OCI-LY3 (cell line): Measurements from ENCODE around the gene KCTD16.

Source experiments
- H2AFZ ChIP-seq: fragments of 200-600, 300-600 bp; shearing (Covaris generic); 2 replicates; pipeline ENCODE4 v1.6.0; 2014; ENCODE audit warnings: antibody characterized with exemption, low read depth, low read length
- H3K27ac ChIP-seq: fragments of 200-600, 300-600 bp; sonication (generic); 2 replicates; pipeline ENCODE4 v1.5.1; 2014; ENCODE audit warnings: mild to moderate bottlenecking, low read length, moderate library complexity, mixed read lengths
- H3K27me3 ChIP-seq: fragments of 200-600, 300-600 bp; sonication (generic); 2 replicates; pipeline ENCODE4 v1.6.1; 2014; ENCODE audit warnings: low read depth, low read length, mixed read lengths
- H3K36me3 ChIP-seq: fragments of 200-600, 300-600 bp; sonication (generic); replicated peaks from 2 replicates; pipeline ENCODE3; 2014; ENCODE audit warnings: low read depth, low read length, mixed read lengths
- H3K4me1 ChIP-seq: fragments of 300-600, 200-600 bp; sonication (generic); 2 replicates; pipeline ENCODE4 v1.6.1; 2014; ENCODE audit warnings: low read length, mixed read lengths
- H3K4me2 ChIP-seq: fragments of 200-600, 300-600 bp; sonication (generic); 2 replicates; pipeline ENCODE4 v1.6.1; 2014; ENCODE audit warnings: low read length, mixed read lengths
- H3K4me3 ChIP-seq: fragments of 300-600, 200-600 bp; sonication (generic); 2 replicates; pipeline ENCODE4 v1.5.1; 2014; ENCODE audit warnings: antibody characterized with exemption, mild to moderate bottlenecking, low read length, moderate library complexity
- H3K79me2 ChIP-seq: fragments of 300-600, 200-600 bp; shearing (Covaris generic); 2 replicates; pipeline ENCODE4 v1.6.1; 2014; ENCODE audit warnings: mild to moderate bottlenecking, low read length, mixed read lengths
- H3K9ac ChIP-seq: fragments of 300-600, 200-600 bp; shearing (Covaris generic); 2 replicates; pipeline ENCODE4 v1.6.0; 2014; ENCODE audit warnings: mild to moderate bottlenecking, low read length, moderate library complexity
- H3K9me3 ChIP-seq: fragments of 200-600, 300-600 bp; shearing (Covaris generic); 2 replicates; pipeline ENCODE4 v1.6.1; 2014; ENCODE audit warnings: low read length, mixed read lengths; ENCODE audit not compliant: insufficient read depth
- H4K20me1 ChIP-seq: fragments of 200-600, 300-600 bp; sonication (generic); 2 replicates; pipeline ENCODE4 v1.6.1; 2016; ENCODE audit warnings: low read length, mixed read lengths; ENCODE audit not compliant: insufficient read depth
- CTCF ChIP-seq: fragments of 200-600, 300-600 bp; sonication (generic); IDR thresholded peaks from 2 replicates; pipeline ENCODE4 v1.5.1; 2014; ENCODE audit warnings: antibody characterized with exemption, low read length, low read depth
- EZH2phosphoT487 ChIP-seq: fragments of 200-600 bp; shearing (Covaris generic); IDR thresholded peaks from 2 replicates; pipeline ENCODE4 v1.6.1; 2018; ENCODE audit warnings: antibody characterized with exemption, mixed run types, low read depth

Gene KCTD16

DNA sequence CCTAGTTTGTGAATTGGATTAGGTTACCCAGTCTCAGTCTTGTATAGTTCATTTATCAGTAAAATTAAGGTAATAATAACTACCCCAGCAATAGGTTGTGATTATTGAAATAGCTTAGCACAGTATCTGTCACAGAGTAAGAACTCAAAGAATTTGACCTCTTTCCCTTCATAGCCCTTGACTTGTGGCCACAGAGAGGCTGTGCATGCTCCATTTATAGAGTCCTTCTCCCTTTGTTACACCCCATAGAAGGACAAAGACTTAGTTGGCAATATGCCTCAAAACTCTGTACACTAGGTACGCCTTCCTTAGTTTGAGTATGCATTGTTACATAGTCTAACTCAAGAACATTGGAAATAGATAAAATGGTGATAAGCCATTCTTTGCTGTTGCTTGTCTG lies 257.2 kb downstream of the KCTD16 start:
- Histone ChIP-seq H3K9me3 (no peaks in the 10 kb centered on the region), H4K20me1 (no peaks in the 10 kb centered on the region), H3K27ac (no peak overlapping the region), H3K9ac (no peak overlapping the region), H3K4me3 (no peak overlapping the region), H3K27me3 (no peaks in the 10 kb centered on the region), H3K79me2 (no peaks in the 10 kb centered on the region), H3K4me1 (no peaks in the 10 kb centered on the region), H3K36me3 (no peaks in the 10 kb centered on the region), H2AFZ (no peak overlapping the region), H3K4me2 (no peak overlapping the region)
- TF ChIP-seq CTCF (no peak), EZH2phosphoT487 (no peak)

- no peak overlapping the region for H3K4me3 ChIP-seq
- H3K4me1 ChIP-seq: no peaks in the 10 kb centered on the region
- H3K27ac ChIP-seq: no peak overlapping the region
- TF ChIP-seq CTCF (no peak), EZH2phosphoT487 (no peak)
- H3K4me2 ChIP-seq: no peak overlapping the region
- no peaks in the 10 kb centered on the region for H4K20me1 ChIP-seq
- no peaks in the 10 kb centered on the region for H3K9me3 ChIP-seq
- no peaks in the 10 kb centered on the region for H3K36me3 ChIP-seq
- no peaks in the 10 kb centered on the region for H3K27me3 ChIP-seq
- H2AFZ ChIP-seq: no peak overlapping the region
- H3K79me2 ChIP-seq: no peaks in the 10 kb centered on the region
- no peak overlapping the region for H3K9ac ChIP-seq
Measured at GRCh38 chr5:144428326-144428725, 257.7 kb downstream of the KCTD16 start.

DNA sequence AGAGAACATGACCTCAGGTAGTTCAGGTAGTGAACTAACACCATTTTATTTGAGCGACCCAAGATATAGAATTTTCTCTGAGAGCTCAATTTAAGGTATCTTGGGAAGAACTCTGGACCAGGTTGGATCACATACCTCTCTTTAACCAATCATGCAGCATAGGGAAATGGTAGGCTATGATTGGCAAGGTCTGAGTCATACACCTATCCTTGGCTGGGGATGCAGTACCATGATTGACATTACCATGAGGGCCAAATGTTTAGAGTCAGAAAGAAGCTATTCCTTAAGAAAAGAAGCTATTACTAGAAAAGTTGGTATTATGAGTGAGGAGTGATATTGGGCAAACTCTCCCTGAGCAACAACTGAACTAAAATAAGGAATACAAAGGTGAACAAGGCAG lies 258.7 kb downstream of the KCTD16 start:
- Histone ChIP-seq H3K36me3 (no peaks in the 10 kb centered on the region), H3K4me2 (no peak overlapping the region), H3K27me3 (no peaks in the 10 kb centered on the region), H3K4me1 (no peaks in the 10 kb centered on the region), H2AFZ (no peak overlapping the region), H3K9ac (no peak overlapping the region), H3K27ac (no peak overlapping the region), H3K9me3 (no peaks in the 10 kb centered on the region), H4K20me1 (no peaks in the 10 kb centered on the region), H3K79me2 (no peaks in the 10 kb centered on the region), H3K4me3 (no peak overlapping the region)
- no peak for TF ChIP-seq CTCF
- TF ChIP-seq EZH2phosphoT487: no peak

GRCh38 chr5:144429905-144430304 lies 259.2 kb downstream of the KCTD16 start:
- H3K4me2 ChIP-seq: no peak overlapping the region
- TF ChIP-seq CTCF: no peak
- no peak for TF ChIP-seq EZH2phosphoT487

More at GRCh38 chr5:144429905-144430304, 259.2 kb downstream of the KCTD16 start:
- H3K79me2 ChIP-seq: no peaks in the 10 kb centered on the region
- no peak overlapping the region for H3K9ac ChIP-seq
- H3K4me1 ChIP-seq: no peaks in the 10 kb centered on the region
- no peak overlapping the region for H3K4me3 ChIP-seq
- no peaks in the 10 kb centered on the region for H3K9me3 ChIP-seq
- no peak overlapping the region for H2AFZ ChIP-seq
- H4K20me1 ChIP-seq: no peaks in the 10 kb centered on the region
- no peak overlapping the region for H3K27ac ChIP-seq
- no peaks in the 10 kb centered on the region for H3K36me3 ChIP-seq
- H3K27me3 ChIP-seq: no peaks in the 10 kb centered on the region
